ENCODE data around the gene HAP1. TPM values are rescaled to one million over a fixed set of nuclear protein-coding genes. Genes with fewer than 3 reads are reported as not detected.
A peak's percentile ranks its signal among the peaks of the same experiment; 100 is the strongest.

The HAP1 gene
- total RNA-seq, 1 donor from 2014 or later = 4.3 TPM

GRCh38 chr17:41681776-41682175 is 52.7 kb downstream of the HAP1 start:
- Mint-ChIP-seq H3K27ac (no peak overlapping the region), H3K9me3 (no peaks in the 10 kb centered on the region), H3K27me3 (no peaks in the 10 kb centered on the region), H3K4me1 (ENCODE audit: unreplicated experiment) (peaks cover 26% of the 10 kb centered on the region), H3K4me3 (no peak overlapping the region), H3K36me3 (peaks cover 4% of the 10 kb centered on the region)
- TF ChIP-seq, protein P1, sequence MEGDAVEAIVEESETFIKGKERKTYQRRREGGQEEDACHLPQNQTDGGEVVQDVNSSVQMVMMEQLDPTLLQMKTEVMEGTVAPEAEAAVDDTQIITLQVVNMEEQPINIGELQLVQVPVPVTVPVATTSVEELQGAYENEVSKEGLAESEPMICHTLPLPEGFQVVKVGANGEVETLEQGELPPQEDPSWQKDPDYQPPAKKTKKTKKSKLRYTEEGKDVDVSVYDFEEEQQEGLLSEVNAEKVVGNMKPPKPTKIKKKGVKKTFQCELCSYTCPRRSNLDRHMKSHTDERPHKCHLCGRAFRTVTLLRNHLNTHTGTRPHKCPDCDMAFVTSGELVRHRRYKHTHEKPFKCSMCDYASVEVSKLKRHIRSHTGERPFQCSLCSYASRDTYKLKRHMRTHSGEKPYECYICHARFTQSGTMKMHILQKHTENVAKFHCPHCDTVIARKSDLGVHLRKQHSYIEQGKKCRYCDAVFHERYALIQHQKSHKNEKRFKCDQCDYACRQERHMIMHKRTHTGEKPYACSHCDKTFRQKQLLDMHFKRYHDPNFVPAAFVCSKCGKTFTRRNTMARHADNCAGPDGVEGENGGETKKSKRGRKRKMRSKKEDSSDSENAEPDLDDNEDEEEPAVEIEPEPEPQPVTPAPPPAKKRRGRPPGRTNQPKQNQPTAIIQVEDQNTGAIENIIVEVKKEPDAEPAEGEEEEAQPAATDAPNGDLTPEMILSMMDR (conservative IDR thresholded peaks at IDR 0.05) = no peak
- DNase-seq (ENCODE audit: extremely low spot score, unreplicated experiment) = no peak

DNA sequence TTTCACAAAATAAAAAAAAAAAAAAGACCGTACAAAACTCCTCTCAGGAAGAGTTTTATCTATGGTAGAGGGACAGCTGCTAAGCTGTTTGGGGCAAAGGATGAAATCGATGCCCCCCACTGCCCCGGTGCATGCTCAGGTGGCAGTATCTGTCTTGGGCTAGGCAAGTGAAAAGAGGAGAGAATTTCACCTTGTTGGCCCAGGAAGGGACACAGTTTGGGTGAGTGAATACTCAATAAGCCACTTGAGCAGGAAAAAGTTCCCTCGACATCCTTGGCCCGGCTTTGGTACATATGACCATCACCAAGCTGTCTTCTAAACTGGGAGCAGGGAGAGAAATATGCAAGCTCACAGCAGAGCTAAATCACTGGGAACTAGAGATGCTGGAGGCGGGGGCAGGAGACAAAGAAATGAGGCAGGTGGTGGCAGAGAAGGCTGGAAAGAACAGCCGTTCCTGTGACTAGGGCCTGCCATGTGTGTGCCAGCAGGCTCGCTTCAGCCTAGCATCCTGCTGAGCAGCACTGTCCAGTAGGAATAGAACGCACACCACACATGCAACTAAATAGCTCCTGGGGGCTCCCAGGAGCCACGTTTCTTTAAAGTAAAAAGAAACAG is 53.9 kb downstream of the HAP1 start:
- H3K36me3 Mint-ChIP-seq = peaks cover 4% of the 10 kb centered on the region
- no peak overlapping the region for H3K4me3 Mint-ChIP-seq
- no peak for DNase-seq (ENCODE audit: extremely low spot score, unreplicated experiment)
- no peak overlapping the region for H3K27ac Mint-ChIP-seq
- H3K4me1 Mint-ChIP-seq (ENCODE audit: unreplicated experiment) = peaks cover 35% of the 10 kb centered on the region
- H3K9me3 Mint-ChIP-seq = no peaks in the 10 kb centered on the region
- TF ChIP-seq, protein P1 (conservative IDR thresholded peaks at IDR 0.05) = no peak
- no peaks in the 10 kb centered on the region for H3K27me3 Mint-ChIP-seq

- H3K4me1 Mint-ChIP-seq (ENCODE audit: unreplicated experiment) = peaks cover 35% of the 10 kb centered on the region
- no peak overlapping the region for H3K27ac Mint-ChIP-seq
- peaks cover 4% of the 10 kb centered on the region for H3K36me3 Mint-ChIP-seq
- TF ChIP-seq, protein P1 (conservative IDR thresholded peaks at IDR 0.05) = no peak
- DNase-seq (ENCODE audit: extremely low spot score, unreplicated experiment) = no peak
- no peak overlapping the region for H3K4me3 Mint-ChIP-seq
- H3K27me3 Mint-ChIP-seq = no peaks in the 10 kb centered on the region
- H3K9me3 Mint-ChIP-seq = no peaks in the 10 kb centered on the region
Observed at GRCh38 chr17:41679740-41680425, 54.6 kb downstream of the HAP1 start.

DNA sequence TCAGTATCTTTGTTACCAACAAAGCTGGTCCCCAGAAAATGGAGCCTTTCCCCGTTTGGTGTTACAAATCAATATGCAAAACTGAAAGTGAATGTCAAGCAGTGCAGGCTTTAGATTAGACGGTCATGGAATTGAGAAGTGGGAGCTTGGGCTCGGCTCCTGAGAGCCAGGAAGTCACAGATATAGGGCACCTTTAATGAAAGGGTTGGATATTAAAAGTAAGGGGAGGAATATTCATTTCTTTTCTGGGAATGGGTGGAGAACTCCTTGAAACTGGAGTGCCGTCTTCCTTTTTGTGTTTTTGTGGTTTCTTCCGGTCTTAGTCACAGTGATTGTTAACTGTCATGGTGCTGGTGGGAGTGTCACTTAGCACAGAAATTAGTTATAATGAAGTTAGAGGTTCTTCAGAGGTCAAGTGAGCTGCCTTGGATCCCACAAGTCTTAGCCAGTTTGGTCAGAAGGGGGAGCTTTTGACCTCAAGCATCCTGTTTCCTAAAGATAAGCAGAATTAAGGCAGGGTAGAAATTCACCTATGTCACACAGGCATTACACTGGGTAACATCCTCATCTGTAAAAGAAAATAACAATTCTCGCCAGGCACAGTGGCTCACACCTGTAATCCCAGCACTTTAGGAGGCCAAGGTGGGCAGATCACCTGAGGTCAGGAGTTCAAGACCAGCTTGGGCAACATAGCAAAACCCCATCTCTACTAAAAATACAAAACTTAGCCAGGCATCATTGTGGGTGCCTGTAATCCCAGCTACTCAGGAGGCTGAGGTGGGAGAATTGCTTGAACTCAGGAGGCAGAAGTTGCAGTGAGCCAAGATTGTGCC is 55.3 kb downstream of the HAP1 start:
- Mint-ChIP-seq H3K4me1 (ENCODE audit: unreplicated experiment) (peaks cover 33% of the 10 kb centered on the region), H3K4me3 (peak overlapping the region; percentile 40), H3K36me3 (peaks cover 4% of the 10 kb centered on the region), H3K27ac (peak overlapping the region; percentile 79), H3K27me3 (no peaks in the 10 kb centered on the region), H3K9me3 (no peaks in the 10 kb centered on the region)
- DNase-seq (ENCODE audit: extremely low spot score, unreplicated experiment) = no peak
- TF ChIP-seq, protein P1 (conservative IDR thresholded peaks at IDR 0.05) = no peak

DNA sequence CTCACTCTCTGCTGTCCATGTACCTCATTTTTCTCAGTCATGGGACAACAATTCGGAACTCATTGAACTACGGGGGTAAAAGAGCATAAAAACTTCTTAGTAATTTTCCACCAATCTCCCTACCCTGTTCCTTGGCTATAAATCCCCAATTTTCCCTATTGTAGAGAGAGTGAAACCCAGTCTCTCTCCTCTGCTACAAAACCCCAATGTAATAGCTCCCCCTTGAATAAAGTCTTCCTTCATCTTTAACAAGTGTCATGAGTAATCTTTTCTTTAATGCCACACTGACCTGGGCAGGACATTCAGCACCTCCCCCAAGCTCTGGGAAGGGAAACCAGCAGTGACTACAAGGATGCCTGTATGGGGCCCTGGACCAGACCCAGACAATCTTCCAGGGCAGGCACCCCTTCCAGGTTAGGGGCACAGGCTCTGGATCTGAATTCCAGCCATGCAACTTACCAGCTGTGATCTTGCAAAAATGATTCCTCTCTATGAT is 56.0 kb downstream of the HAP1 start:
- no peaks in the 10 kb centered on the region for H3K27me3 Mint-ChIP-seq
- peak overlapping the region; percentile 40 for H3K4me3 Mint-ChIP-seq
- peak overlapping the region; percentile 79 for H3K27ac Mint-ChIP-seq
- peaks cover 4% of the 10 kb centered on the region for H3K36me3 Mint-ChIP-seq
- H3K9me3 Mint-ChIP-seq = no peaks in the 10 kb centered on the region
- TF ChIP-seq, protein P1 (conservative IDR thresholded peaks at IDR 0.05) = no peak
- peaks cover 26% of the 10 kb centered on the region for H3K4me1 Mint-ChIP-seq (ENCODE audit: unreplicated experiment)
- DNase-seq (ENCODE audit: extremely low spot score, unreplicated experiment) = no peak
